DND-41 (cell line): ENCODE data around the gene BBS1.

ENCODE experiments used
- ATAC-seq: fragments of 200-7000 bp; cut with Tn5 transposase; 3 replicates; pipeline ENCODE4 v1.9.1; 2021; ENCODE audit warnings: low read depth; ENCODE audit not compliant: insufficient read depth
- DNase-seq: peaks from one replicate; pipeline ENCODE4 v3.0.0-alpha.2; 2020
- H2AFZ ChIP-seq: 2 replicates; pipeline ENCODE4 v1.6.0; 2012; ENCODE audit warnings: low read depth, low read length
- H3K27ac ChIP-seq: 2 replicates; pipeline ENCODE4 v1.5.1; 2012; ENCODE audit warnings: low read length, inconsistent platforms
- H3K27me3 ChIP-seq: fragments of 200-600 bp; sonication (generic); 2 replicates; pipeline ENCODE4 v1.6.0; 2012; ENCODE audit warnings: low read length, mild to moderate bottlenecking, inconsistent platforms; ENCODE audit not compliant: insufficient read depth, poor library complexity
- H3K36me3 ChIP-seq: 2 replicates; pipeline ENCODE4 v1.5.1; 2012; ENCODE audit warnings: low read length, inconsistent platforms; ENCODE audit not compliant: insufficient read depth
- H3K4me1 ChIP-seq: 2 replicates; pipeline ENCODE4 v1.5.1; 2012; ENCODE audit warnings: mild to moderate bottlenecking, low read length; ENCODE audit not compliant: insufficient read depth
- H3K4me2 ChIP-seq: 2 replicates; pipeline ENCODE4 v1.6.0; 2012; ENCODE audit warnings: mild to moderate bottlenecking, moderate library complexity, low read length, inconsistent platforms; ENCODE audit not compliant: insufficient read depth
- H3K4me3 ChIP-seq, 2 experiments: fragments of 200-600 bp in 1 of 2; shearing (Covaris generic) in 1 of 2; 2 replicates each; pipeline ENCODE4 v1.5.1; 2012 to 2016; ENCODE audit warnings: inconsistent platforms in 2 of 2, low read length in 2 of 2, mild to moderate bottlenecking in 2 of 2, low read depth in 1 of 2, moderate library complexity in 1 of 2
- H3K79me2 ChIP-seq: 2 replicates; pipeline ENCODE4 v1.6.0; 2012; ENCODE audit warnings: low read length, inconsistent platforms; ENCODE audit not compliant: insufficient read depth
- H3K9ac ChIP-seq: 2 replicates; pipeline ENCODE4 v1.6.0; 2012; ENCODE audit warnings: low read depth, mild to moderate bottlenecking, inconsistent platforms, low read length, moderate library complexity
- H3K9me3 ChIP-seq: 2 replicates; pipeline ENCODE4 v1.5.1; 2012; ENCODE audit warnings: low read length, moderate library complexity, mild to moderate bottlenecking, inconsistent platforms; ENCODE audit not compliant: insufficient read depth, severe bottlenecking
- H4K20me1 ChIP-seq: 2 replicates; pipeline ENCODE4 v1.6.0; 2012; ENCODE audit warnings: low read length; ENCODE audit not compliant: insufficient read depth
- CTCF ChIP-seq: IDR thresholded peaks from 2 replicates; pipeline ENCODE4 v1.5.1; 2012; ENCODE audit warnings: borderline replicate concordance, low read length, moderate library complexity, mild to moderate bottlenecking; ENCODE audit not compliant: poor library complexity, severe bottlenecking; ENCODE audit errors: extremely low read depth
- EZH2 ChIP-seq: IDR thresholded peaks from 3 replicates; pipeline ENCODE4 v1.6.1; 2012; ENCODE audit warnings: borderline replicate concordance, low read depth, mild to moderate bottlenecking, moderate library complexity, low read length, inconsistent platforms; ENCODE audit not compliant: severe bottlenecking

The BBS1 gene

GRCh38 chr11:66524304-66525040, 14.0 kb downstream of the BBS1 start:
- Histone ChIP-seq H3K36me3 (peaks cover 38% of the 10 kb centered on the region; the same call in 1 of the 2 replicates), H3K9me3 (no peaks in the 10 kb centered on the region), H4K20me1 (no peaks in the 10 kb centered on the region), H3K4me3 (no peak overlapping the region), H3K9ac (no peak overlapping the region), H3K4me2 (no peak overlapping the region), H3K79me2 (no peaks in the 10 kb centered on the region), H3K27ac (no peak overlapping the region), H3K27me3 (no peaks in the 10 kb centered on the region), H3K4me1 (no peaks in the 10 kb centered on the region), H2AFZ (no peak overlapping the region)
- ATAC-seq, result no peak
- no peak for TF ChIP-seq CTCF
- no peak for DNase-seq

- no peak overlapping the region for H3K27ac ChIP-seq
- no peak for DNase-seq
- no peak overlapping the region for H2AFZ ChIP-seq
- no peaks in the 10 kb centered on the region for H3K9me3 ChIP-seq
- no peaks in the 10 kb centered on the region for H3K27me3 ChIP-seq
- H3K4me2 ChIP-seq, result no peak overlapping the region
- no peaks in the 10 kb centered on the region for H4K20me1 ChIP-seq
- H3K4me1 ChIP-seq, result no peaks in the 10 kb centered on the region
- H3K4me3 ChIP-seq, result no peak overlapping the region
- H3K36me3 ChIP-seq, result peaks cover 10% of the 10 kb centered on the region; the same call in 1 of the 2 replicates
- ATAC-seq, result no peak
- H3K9ac ChIP-seq, result no peak overlapping the region
- TF ChIP-seq CTCF (no peak), EZH2 (no peak)
- no peaks in the 10 kb centered on the region for H3K79me2 ChIP-seq
These were observed 18.6 kb downstream of the BBS1 start for GRCh38 chr11:66529069-66529468.

- H3K9me3 ChIP-seq, result no peaks in the 10 kb centered on the region
- no peak overlapping the region for H3K27ac ChIP-seq
- ATAC-seq, result no peak
- H3K79me2 ChIP-seq, result no peaks in the 10 kb centered on the region
- no peak overlapping the region for H3K4me2 ChIP-seq
- no peaks in the 10 kb centered on the region for H3K27me3 ChIP-seq
- H3K4me3 ChIP-seq, result no peak overlapping the region
- no peak for TF ChIP-seq EZH2
- no peak for TF ChIP-seq CTCF
- 0 out of 2 replicates have a peak, but pooled peaks cover 7% of the 10 kb centered on the region for H3K36me3 ChIP-seq
- no peak overlapping the region for H3K9ac ChIP-seq
- no peaks in the 10 kb centered on the region for H4K20me1 ChIP-seq
- DNase-seq, result no peak
- H3K4me1 ChIP-seq, result no peaks in the 10 kb centered on the region
- H2AFZ ChIP-seq, result no peak overlapping the region
These were observed 19.2 kb downstream of the BBS1 start for GRCh38 chr11:66529655-66530054.
